PC-3 (cell line): Measurements from ENCODE around the gene CAPN1. TPM values are rescaled to one million over a fixed set of nuclear protein-coding genes. Genes with fewer than 3 reads are reported as not detected.

Experiments used
- ATAC-seq: fragments of 200-7000 bp; cut with Tn5 transposase; 2 replicates; pipeline ENCODE4 v1.9.1; 2020; ENCODE audit warnings: mild to moderate bottlenecking, moderate library complexity
- BruUV-seq: library from RNA; stranded (reverse); fragments of 400-500 nt; replicated peaks from 2 replicates; lab custom pipeline; 2021; lab: Mats Ljungman, UMichigan
- CTCF ChIA-PET: fragments of 300-600 bp; sonication (Branson Sonifier 250); formaldehyde crosslinking; loops from one replicate; lab custom pipeline; 2022; ENCODE audit warnings: antibody characterized with exemption; lab: Charles Lee
- POLR2A ChIA-PET: fragments of 300-600 bp; sonication (Branson Sonifier 250); formaldehyde crosslinking; loops from one replicate; lab custom pipeline; 2022; ENCODE audit warnings: antibody characterized with exemption; ENCODE audit not compliant: unreplicated experiment; lab: Charles Lee
- DNase-seq: peaks from one replicate; pipeline ENCODE4 v3.0.0-alpha.2; 2015
- H2AFZ ChIP-seq: fragments of 300-600 bp; sonication (generic); 2 replicates; pipeline ENCODE4 v1.6.0; 2016; ENCODE audit warnings: antibody characterized with exemption, low read length
- H3F3A ChIP-seq: fragments of 300-600 bp; sonication (generic); one replicate; pipeline ENCODE4 v1.6.0; 2017; ENCODE audit warnings: antibody characterized with exemption, low read length, control low read depth, mild to moderate bottlenecking; ENCODE audit not compliant: unreplicated experiment
- H3K27ac ChIP-seq: fragments of 300-600 bp; sonication (generic); 2 replicates; pipeline ENCODE4 v1.5.1; 2016; ENCODE audit warnings: mild to moderate bottlenecking, low read length
- H3K27me3 ChIP-seq: fragments of 300-600 bp; sonication (generic); 2 replicates; pipeline ENCODE4 v1.6.1; 2016; ENCODE audit warnings: low read length, mixed read lengths
- H3K36me3 ChIP-seq: fragments of 300-600 bp; sonication (generic); 2 replicates; pipeline ENCODE4 v1.6.1; 2016; ENCODE audit warnings: low read depth, mixed run types, low read length, mixed read lengths
- H3K4me1 ChIP-seq: fragments of 300-600 bp; sonication (generic); 2 replicates; pipeline ENCODE4 v1.5.1; 2016; ENCODE audit warnings: low read length; ENCODE audit not compliant: insufficient read depth
- H3K4me2 ChIP-seq: fragments of 300-600 bp; sonication (generic); 2 replicates; pipeline ENCODE4 v1.6.0; 2016; ENCODE audit warnings: low read length
- H3K4me3 ChIP-seq: fragments of 300-600 bp; sonication (generic); 2 replicates; pipeline ENCODE4 v1.5.1; 2016; ENCODE audit warnings: mild to moderate bottlenecking, low read length, mixed read lengths
- H3K79me2 ChIP-seq: fragments of 300-600 bp; sonication (generic); 2 replicates; pipeline ENCODE4 v1.6.1; 2017; ENCODE audit warnings: low read length, mixed read lengths
- H3K9ac ChIP-seq: fragments of 300-600 bp; sonication (generic); 2 replicates; pipeline ENCODE4 v1.6.0; 2016; ENCODE audit warnings: mild to moderate bottlenecking, low read length
- H3K9me2 ChIP-seq: fragments of 300-600 bp; sonication (generic); replicated peaks from 2 replicates; pipeline ENCODE4 v1.6.1; 2016; ENCODE audit warnings: mixed run types, low read length, mixed read lengths
- H3K9me3 ChIP-seq: fragments of 300-600 bp; sonication (generic); 2 replicates; pipeline ENCODE4 v1.6.1; 2016; ENCODE audit warnings: low read length, mixed read lengths
- H4K20me1 ChIP-seq: fragments of 300-600 bp; sonication (generic); 2 replicates; pipeline ENCODE4 v1.6.1; 2016; ENCODE audit warnings: low read length, mixed read lengths
- CTCF ChIP-seq: fragments of 300-600 bp; sonication (generic); conservative IDR thresholded peaks from 2 replicates; pipeline ENCODE4 v1.5.1; 2017; ENCODE audit warnings: antibody characterized with exemption, low read depth, mild to moderate bottlenecking, low read length
- EZH2 ChIP-seq: fragments of 300-600 bp; sonication (generic); IDR thresholded peaks from one replicate; pipeline ENCODE4 v1.6.1; 2017; ENCODE audit warnings: antibody characterized with exemption, mild to moderate bottlenecking, low read length; ENCODE audit not compliant: unreplicated experiment
- EZH2phosphoT487 ChIP-seq: fragments of 300-600 bp; sonication (generic); IDR thresholded peaks from 2 replicates; pipeline ENCODE4 v1.6.1; 2018; ENCODE audit warnings: mild to moderate bottlenecking, antibody characterized with exemption, low read length, borderline replicate concordance
- intact Hi-C: fragments of 100-400 bp; cut with micrococcal nuclease; formaldehyde crosslinking; loops from 2 replicates; pipeline ENCODE4 v1.9.0; 2023
- total RNA-seq: library from RNA; depleted of rRNA; stranded (reverse); fragments of >200 nt; gene quantifications from 2 replicates; pipeline ENCODE4 v1.2.3, GENCODE V29; 2014

CAPN1 gene
- total RNA-seq, 1 experiment from 2014 or later = 307 TPM

GRCh38 chr11:65213322-65214211 lies 31.8 kb downstream of the CAPN1 start:
- Histone ChIP-seq H3K27ac (no peak overlapping the region), H4K20me1 (no peaks in the 10 kb centered on the region), H3K9ac (no peak overlapping the region), H3K4me2 (no peak overlapping the region), H3K79me2 (no peaks in the 10 kb centered on the region), H2AFZ (no peak overlapping the region), H3K4me3 (no peak overlapping the region), H3K9me2 (no peaks in the 10 kb centered on the region), H3K27me3 (no peaks in the 10 kb centered on the region), H3K36me3 (peaks cover 32% of the 10 kb centered on the region; the same call in 1 of the 2 replicates), H3F3A (no peaks in the 10 kb centered on the region), H3K4me1 (no peaks in the 10 kb centered on the region), H3K9me3 (no peaks in the 10 kb centered on the region)
- POLR2A ChIA-PET = no interaction called here
- TF ChIP-seq EZH2phosphoT487 (no peak), EZH2 (no peak), CTCF (no peak)
- no peak for DNase-seq
- intact Hi-C loops = no loop called here
- BruUV-seq = no TSS peak
- CTCF ChIA-PET = no interaction called here
- peak; percentile 31 for ATAC-seq

GRCh38 chr11:65214212-65214845 lies 32.6 kb downstream of the CAPN1 start:
- Histone ChIP-seq H3F3A (no peaks in the 10 kb centered on the region), H3K36me3 (peaks cover 26% of the 10 kb centered on the region; the same call in 1 of the 2 replicates), H3K9me3 (no peaks in the 10 kb centered on the region), H3K9me2 (no peaks in the 10 kb centered on the region), H3K9ac (no peak overlapping the region), H4K20me1 (no peaks in the 10 kb centered on the region), H2AFZ (no peak overlapping the region), H3K27ac (no peak overlapping the region), H3K4me2 (no peak overlapping the region), H3K4me3 (no peak overlapping the region), H3K79me2 (no peaks in the 10 kb centered on the region), H3K4me1 (no peaks in the 10 kb centered on the region), H3K27me3 (no peaks in the 10 kb centered on the region)
- TF ChIP-seq EZH2 (no peak), EZH2phosphoT487 (no peak), CTCF (no peak)
- BruUV-seq = no TSS peak
- no peak for DNase-seq
- intact Hi-C loops = no loop called here
- POLR2A ChIA-PET = no interaction called here
- ATAC-seq = no peak
- CTCF ChIA-PET = no interaction called here
